SK-N-SH treated with all-trans-retinoic acid at 6 μM for 48 hours (cell line): ENCODE data around the gene CDK4.

ENCODE experiments used
- ATAC-seq: fragments of 200-7000 bp; cut with Tn5 transposase; 3 replicates; pipeline ENCODE4 v1.9.1; 2020; ENCODE audit warnings: mild to moderate bottlenecking, moderate library complexity
- ARNTL ChIP-seq: fragments of 450-650 bp; formaldehyde crosslinking; IDR thresholded peaks from 2 replicates; pipeline ENCODE4 v1.5.0; 2020; ENCODE audit warnings: low read depth, mild to moderate bottlenecking, moderate library complexity, borderline replicate concordance
- BACH2 ChIP-seq: fragments of 250-450 bp; sonication (Bioruptor Pico); IDR thresholded peaks from 2 replicates; pipeline ENCODE4 v1.9.0; 2021; ENCODE audit warnings: mild to moderate bottlenecking, borderline replicate concordance
- CREB5 ChIP-seq: fragments of 250-450 bp; sonication (Bioruptor Pico); IDR thresholded peaks from 2 replicates; pipeline ENCODE4 v1.5.1; 2020; ENCODE audit warnings: low read depth, mild to moderate bottlenecking, moderate library complexity
- ESRRG ChIP-seq: fragments of 250-450 bp; sonication (Bioruptor Pico); IDR thresholded peaks from 2 replicates; pipeline ENCODE4 v1.6.1; 2021; ENCODE audit warnings: mild to moderate bottlenecking
- GLIS3 ChIP-seq: fragments of 250-450 bp; sonication (Bioruptor Pico); IDR thresholded peaks from 2 replicates; pipeline ENCODE4 v1.5.0; 2020; ENCODE audit warnings: mild to moderate bottlenecking, moderate library complexity
- ISL1 ChIP-seq: fragments of 250-450 bp; sonication (Bioruptor Pico); IDR thresholded peaks from 2 replicates; pipeline ENCODE4 v2.1.2; 2022; ENCODE audit warnings: mild to moderate bottlenecking, moderate library complexity
- OSR1 ChIP-seq: fragments of 250-450 bp; sonication (Bioruptor Pico); IDR thresholded peaks from 2 replicates; pipeline ENCODE4 v1.8.0; 2022; ENCODE audit warnings: moderate library complexity, mild to moderate bottlenecking, inconsistent platforms
- PATZ1 ChIP-seq: fragments of 250-450 bp; sonication (Bioruptor Pico); IDR thresholded peaks from 2 replicates; pipeline ENCODE4 v1.8.0; 2020; ENCODE audit warnings: mild to moderate bottlenecking, moderate library complexity, borderline replicate concordance
- POU6F1 ChIP-seq: fragments of 250-450 bp; sonication (Bioruptor Pico); IDR thresholded peaks from 2 replicates; pipeline ENCODE4 v1.8.0; 2021; ENCODE audit warnings: low read depth, mild to moderate bottlenecking, moderate library complexity, borderline replicate concordance
- PPARA ChIP-seq: fragments of 250-450 bp; sonication (Bioruptor Pico); IDR thresholded peaks from 2 replicates; pipeline ENCODE4 v1.5.0; 2020; ENCODE audit warnings: mild to moderate bottlenecking, borderline replicate concordance
- RARB ChIP-seq: fragments of 250-450 bp; sonication (Bioruptor Pico); IDR thresholded peaks from 2 replicates; pipeline ENCODE4 v1.8.0; 2021; ENCODE audit warnings: mild to moderate bottlenecking, moderate library complexity
- TCF4 ChIP-seq: fragments of 250-450 bp; sonication (Bioruptor Pico); IDR thresholded peaks from 2 replicates; pipeline ENCODE4 v1.8.0; 2021; ENCODE audit warnings: mild to moderate bottlenecking, moderate library complexity, borderline replicate concordance
- TOX ChIP-seq: fragments of 250-450 bp; sonication (Bioruptor Pico); IDR thresholded peaks from 2 replicates; pipeline ENCODE4 v1.8.0; 2021; ENCODE audit warnings: mild to moderate bottlenecking, moderate library complexity, borderline replicate concordance
- TSHZ2 ChIP-seq: fragments of 250-450 bp; sonication (Bioruptor Pico); IDR thresholded peaks from 2 replicates; pipeline ENCODE4 v1.5.0; 2020; ENCODE audit warnings: mild to moderate bottlenecking, moderate library complexity
- ZC3H10 ChIP-seq: fragments of 250-450 bp; sonication (Bioruptor Pico); IDR thresholded peaks from 2 replicates; pipeline ENCODE4 v1.5.1; 2021; ENCODE audit warnings: mild to moderate bottlenecking, moderate library complexity
- ZFP30 ChIP-seq: fragments of 450-650 bp; formaldehyde crosslinking; IDR thresholded peaks from 2 replicates; pipeline ENCODE4 v1.5.0; 2022; ENCODE audit warnings: mild to moderate bottlenecking, moderate library complexity
- ZNF565 ChIP-seq: fragments of 450-650 bp; formaldehyde crosslinking; conservative IDR thresholded peaks from 2 replicates; pipeline ENCODE4 v1.5.0; 2020; ENCODE audit warnings: low read depth, mild to moderate bottlenecking, moderate library complexity
- ZNF70 ChIP-seq: fragments of 450-650 bp; formaldehyde crosslinking; IDR thresholded peaks from 2 replicates; pipeline ENCODE4 v1.5.0; 2020; ENCODE audit warnings: mild to moderate bottlenecking, moderate library complexity
- ZNF8 ChIP-seq: fragments of 450-650 bp; formaldehyde crosslinking; IDR thresholded peaks from 2 replicates; pipeline ENCODE4 v1.5.0; 2020; ENCODE audit warnings: mild to moderate bottlenecking, moderate library complexity

CDK4 gene

GRCh38 chr12:57730336-57731067 lies 21.6 kb downstream of the CDK4 start:
- ATAC-seq: no peak
- TF ChIP-seq ZNF565 (CRISPR knock-in tag) (no peak), POU6F1 (no peak), GLIS3 (CRISPR knock-in tag) (no peak), TSHZ2 (CRISPR knock-in tag) (no peak)
- TF ChIP-seq, all 23 proteins: peak for 0

GRCh38 chr12:57729321-57729844 lies 22.7 kb downstream of the CDK4 start:
- no peak for ATAC-seq
- TF ChIP-seq TOX (CRISPR knock-in tag): no peak
- no peak for TF ChIP-seq TCF4 (CRISPR knock-in tag)
- no peak for TF ChIP-seq ARNTL (CRISPR knock-in tag)
- no peak for TF ChIP-seq PATZ1 (CRISPR knock-in tag)
- TF ChIP-seq OSR1 (CRISPR knock-in tag): no peak
- no peak for TF ChIP-seq ZNF70 (CRISPR knock-in tag)
- no peak for TF ChIP-seq RARB (CRISPR knock-in tag)
- TF ChIP-seq CREB5 (CRISPR knock-in tag): no peak
- no peak for TF ChIP-seq ISL1 (CRISPR knock-in tag)
- no peak for TF ChIP-seq PPARA (CRISPR knock-in tag)
- no peak for TF ChIP-seq ZNF565 (CRISPR knock-in tag)
- TF ChIP-seq ZFP30 (CRISPR knock-in tag): no peak
- no peak for TF ChIP-seq ZC3H10 (CRISPR knock-in tag)
- no peak for TF ChIP-seq GLIS3 (CRISPR knock-in tag)
- no peak for TF ChIP-seq BACH2 (CRISPR knock-in tag)
- TF ChIP-seq ESRRG (CRISPR knock-in tag): no peak
- TF ChIP-seq POU6F1: no peak

- ATAC-seq: no peak
- TF ChIP-seq TCF4 (CRISPR knock-in tag) (no peak), PPARA (CRISPR knock-in tag) (no peak), ARNTL (CRISPR knock-in tag) (no peak), ZFP30 (CRISPR knock-in tag) (no peak), GLIS3 (CRISPR knock-in tag) (no peak), OSR1 (CRISPR knock-in tag) (no peak), PATZ1 (CRISPR knock-in tag) (no peak), ZNF8 (CRISPR knock-in tag) (no peak), ZNF70 (CRISPR knock-in tag) (no peak), BACH2 (CRISPR knock-in tag) (no peak), CREB5 (CRISPR knock-in tag) (no peak), ZNF565 (CRISPR knock-in tag) (no peak), ZC3H10 (CRISPR knock-in tag) (no peak), ISL1 (CRISPR knock-in tag) (no peak)
Observed at GRCh38 chr12:57727758-57728395, 24.2 kb downstream of the CDK4 start.
